Astrocyte of the spinal cord (primary cell): ENCODE data around the gene RUFY2.

Experiments used
- DNase-seq: peaks from one replicate; pipeline ENCODE4 v3.0.0; 2011; ENCODE audit warnings: low read depth, low spot score
- H3K4me3 ChIP-seq: 2 replicates; pipeline ENCODE4 v1.5.1; 2011; ENCODE audit warnings: low read depth, mild to moderate bottlenecking, low read length, moderate library complexity
- in situ Hi-C: cut with HindIII; loops from 2 replicates; pipeline ENCODE4 v1.10.0; 2017; ENCODE audit warnings: low sequenced_read_pairs
- TF ChIP-seq, protein P1 (sequence below): IDR thresholded peaks from 2 replicates; pipeline ENCODE4 v1.5.1; 2012; ENCODE audit warnings: low read depth, mild to moderate bottlenecking, low read length, inconsistent platforms

The RUFY2 gene

DNA sequence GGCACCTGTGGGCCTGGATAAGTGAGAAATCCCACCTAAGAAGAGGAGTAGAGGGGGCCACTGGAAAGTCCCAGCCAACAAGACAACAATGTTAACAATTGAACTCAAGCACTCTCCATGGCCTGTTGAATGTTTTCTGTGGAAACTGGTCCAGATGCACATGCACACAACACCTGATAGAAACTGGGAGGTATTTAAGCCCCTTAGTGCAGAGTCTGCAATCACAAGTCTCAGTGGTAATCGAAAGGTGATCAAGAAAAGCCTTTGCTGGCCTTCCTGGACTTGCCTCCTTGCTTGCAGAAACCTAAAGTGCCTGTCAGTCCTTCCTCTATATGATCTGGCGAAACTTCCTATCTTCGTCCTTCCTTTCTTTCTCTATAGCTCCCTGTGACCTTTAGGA lies 105.8 kb downstream of the RUFY2 start:
- TF ChIP-seq, protein P1, sequence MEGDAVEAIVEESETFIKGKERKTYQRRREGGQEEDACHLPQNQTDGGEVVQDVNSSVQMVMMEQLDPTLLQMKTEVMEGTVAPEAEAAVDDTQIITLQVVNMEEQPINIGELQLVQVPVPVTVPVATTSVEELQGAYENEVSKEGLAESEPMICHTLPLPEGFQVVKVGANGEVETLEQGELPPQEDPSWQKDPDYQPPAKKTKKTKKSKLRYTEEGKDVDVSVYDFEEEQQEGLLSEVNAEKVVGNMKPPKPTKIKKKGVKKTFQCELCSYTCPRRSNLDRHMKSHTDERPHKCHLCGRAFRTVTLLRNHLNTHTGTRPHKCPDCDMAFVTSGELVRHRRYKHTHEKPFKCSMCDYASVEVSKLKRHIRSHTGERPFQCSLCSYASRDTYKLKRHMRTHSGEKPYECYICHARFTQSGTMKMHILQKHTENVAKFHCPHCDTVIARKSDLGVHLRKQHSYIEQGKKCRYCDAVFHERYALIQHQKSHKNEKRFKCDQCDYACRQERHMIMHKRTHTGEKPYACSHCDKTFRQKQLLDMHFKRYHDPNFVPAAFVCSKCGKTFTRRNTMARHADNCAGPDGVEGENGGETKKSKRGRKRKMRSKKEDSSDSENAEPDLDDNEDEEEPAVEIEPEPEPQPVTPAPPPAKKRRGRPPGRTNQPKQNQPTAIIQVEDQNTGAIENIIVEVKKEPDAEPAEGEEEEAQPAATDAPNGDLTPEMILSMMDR, result no peak
- DNase-seq, result no peak
- no peak overlapping the region for H3K4me3 ChIP-seq
- in situ Hi-C loops, result no loop called here

DNA sequence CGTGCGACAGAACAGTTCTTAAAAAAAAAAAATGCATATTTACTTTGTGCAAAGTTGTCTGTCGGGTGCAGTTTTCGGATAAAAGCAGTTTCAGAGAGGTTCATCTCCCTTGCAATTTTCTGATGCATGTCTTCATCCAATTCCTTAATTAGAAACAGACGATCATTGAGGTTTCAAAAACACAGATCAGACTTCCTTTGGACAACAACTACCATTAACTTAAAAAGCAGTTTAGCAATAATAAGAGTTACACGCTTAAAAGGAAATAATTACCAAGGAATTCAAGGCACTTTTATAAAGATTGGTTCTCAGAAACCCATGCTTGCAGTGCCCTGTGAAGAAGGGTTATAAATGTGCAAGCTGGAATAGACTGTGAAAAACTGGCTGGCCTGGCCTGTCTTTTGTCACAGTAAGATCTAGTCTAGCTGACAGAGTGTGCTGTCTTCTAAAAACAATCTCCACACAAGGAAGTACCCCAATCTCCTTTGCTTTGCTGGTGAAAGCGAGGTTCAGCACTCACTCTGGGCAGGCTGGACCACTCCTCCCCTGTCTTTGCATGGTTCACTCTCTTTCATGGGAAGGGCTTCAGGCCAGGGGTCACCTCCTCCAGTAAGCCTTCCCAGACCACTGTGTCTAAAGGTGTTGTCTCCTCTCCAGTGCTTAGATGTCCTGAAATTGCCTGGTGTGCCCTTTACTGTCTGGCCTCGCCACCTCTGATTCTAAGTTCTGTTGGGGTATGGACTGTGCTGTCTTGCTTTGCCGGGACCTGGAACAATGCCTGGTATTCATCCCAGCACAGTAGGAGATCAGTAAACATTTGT lies 110.0 kb downstream of the RUFY2 start:
- in situ Hi-C loops, result no loop called here
- TF ChIP-seq, protein P1, result no peak
- no peak for DNase-seq
- H3K4me3 ChIP-seq, result no peak overlapping the region
